ENCODE measurements around the gene SOCS1.

The SOCS1 gene

DNA sequence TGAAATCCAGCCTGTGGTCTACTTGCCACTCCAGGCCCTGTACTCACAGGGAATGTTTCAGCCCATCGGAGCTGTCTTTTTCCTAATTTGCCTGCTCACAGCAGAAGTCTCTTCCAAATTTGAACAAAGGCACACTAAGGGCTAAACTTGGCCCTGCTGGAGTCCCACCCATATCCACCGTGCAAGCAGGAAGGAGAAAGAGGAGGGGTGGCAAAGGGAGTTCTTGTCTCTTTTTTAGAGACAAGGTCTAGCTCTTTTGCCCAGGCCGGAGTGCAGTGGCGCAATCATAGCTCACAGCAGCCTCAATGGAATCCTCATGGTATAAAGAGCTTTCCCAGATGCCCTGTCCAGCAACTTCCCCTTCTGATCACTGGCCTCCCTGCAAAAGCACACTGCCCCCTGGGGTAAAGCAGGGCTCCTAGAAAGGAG, 27.8 kb upstream of the SOCS1 start:
- no peak for DNase-seq

DNA sequence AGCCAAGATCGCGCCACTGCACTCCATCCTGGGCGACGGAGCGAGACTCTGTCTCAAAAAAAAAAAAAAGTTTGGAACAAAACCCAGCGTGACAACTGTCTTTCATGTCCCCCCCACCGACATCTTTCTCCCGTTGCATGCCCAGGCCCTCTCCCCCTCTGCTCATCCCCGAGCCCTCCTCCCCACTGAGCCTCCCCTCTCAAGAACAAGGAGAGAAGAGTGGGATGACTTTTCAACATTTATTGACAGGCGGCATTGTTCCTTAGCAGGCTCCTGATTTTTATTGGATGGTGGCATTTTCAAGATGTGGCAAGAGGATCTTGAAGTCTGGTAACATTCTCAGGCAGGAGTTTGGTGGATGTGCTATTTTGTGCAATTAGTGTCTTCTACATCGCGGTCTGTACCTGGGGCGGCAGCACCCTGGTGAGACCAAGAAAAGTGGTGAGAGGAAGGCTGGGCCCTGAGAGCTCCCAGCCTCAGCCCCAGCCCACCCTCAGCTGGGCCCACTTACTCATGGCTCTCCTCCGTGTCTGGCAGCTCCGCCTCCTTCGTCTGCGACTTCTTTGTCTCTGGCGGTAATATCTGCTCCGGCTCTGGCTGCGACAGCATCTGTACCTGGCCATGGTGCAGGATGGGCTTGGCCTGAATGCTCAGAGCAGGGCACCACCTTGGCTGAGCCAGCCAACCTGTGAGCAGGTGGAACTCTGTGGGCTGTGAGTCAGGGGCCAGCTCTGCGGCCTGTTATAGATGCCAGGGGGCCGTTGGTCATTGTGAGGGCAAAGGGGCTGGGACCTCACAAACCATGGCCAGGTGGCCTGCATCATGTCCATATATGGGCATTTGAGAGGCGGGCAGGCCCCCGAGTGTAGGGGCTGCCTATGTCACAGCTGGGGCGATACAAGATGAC, 24.9 kb upstream of the SOCS1 start, which contains the start of gene PRM1:
Gene PRM1 (minus strand): TSS at position 715 of the 907 bp plus-strand sequence. CDS start 92 bp downstream, at position 623.
- no peak for DNase-seq

DNA sequence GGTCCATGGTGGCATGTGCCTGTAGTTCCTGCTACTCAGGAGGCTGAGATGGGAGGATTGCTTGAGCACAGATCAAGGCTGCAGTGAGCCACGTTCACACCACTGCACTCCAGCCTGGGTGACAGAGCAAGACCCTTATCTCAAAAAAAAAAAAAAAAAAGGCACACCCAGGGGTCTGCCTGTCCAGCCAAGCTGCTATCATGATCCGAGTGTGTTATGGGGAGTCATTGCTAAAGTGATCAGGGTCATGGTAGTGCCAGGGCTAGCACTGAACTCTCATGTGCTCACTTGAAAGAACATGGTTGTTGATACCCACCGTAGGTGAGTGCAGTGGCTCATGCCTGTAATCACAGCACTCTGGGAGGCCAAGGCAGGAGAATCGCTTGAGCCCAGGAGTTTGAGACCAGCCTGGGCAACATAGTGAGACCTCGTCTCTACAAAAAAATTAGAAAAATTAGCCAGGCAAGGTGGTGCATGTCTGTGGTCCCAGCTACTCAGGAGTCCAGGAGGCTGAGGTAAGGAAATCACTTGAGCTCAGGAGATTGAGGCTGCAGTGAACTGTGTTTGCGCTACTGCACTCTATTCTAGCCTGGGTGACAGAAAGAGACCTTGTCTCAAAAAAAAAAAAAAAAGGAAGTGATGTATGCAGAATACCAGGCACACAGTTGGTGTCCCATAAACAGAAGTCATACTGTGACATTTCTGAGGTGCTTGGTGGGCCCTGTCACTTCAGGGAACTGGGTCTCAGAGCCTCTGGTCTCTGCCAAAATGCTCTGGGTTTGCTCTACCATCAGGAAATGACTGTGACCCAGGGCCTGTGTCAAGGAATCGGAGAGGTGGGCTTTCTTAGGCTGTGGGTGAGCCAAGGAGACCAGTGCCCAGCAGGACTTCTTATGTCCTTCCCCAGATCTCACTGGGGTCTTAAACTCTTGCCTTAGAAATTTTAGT, 23.0 kb upstream of the SOCS1 start:
- peak; percentile 20 for DNase-seq

DNA sequence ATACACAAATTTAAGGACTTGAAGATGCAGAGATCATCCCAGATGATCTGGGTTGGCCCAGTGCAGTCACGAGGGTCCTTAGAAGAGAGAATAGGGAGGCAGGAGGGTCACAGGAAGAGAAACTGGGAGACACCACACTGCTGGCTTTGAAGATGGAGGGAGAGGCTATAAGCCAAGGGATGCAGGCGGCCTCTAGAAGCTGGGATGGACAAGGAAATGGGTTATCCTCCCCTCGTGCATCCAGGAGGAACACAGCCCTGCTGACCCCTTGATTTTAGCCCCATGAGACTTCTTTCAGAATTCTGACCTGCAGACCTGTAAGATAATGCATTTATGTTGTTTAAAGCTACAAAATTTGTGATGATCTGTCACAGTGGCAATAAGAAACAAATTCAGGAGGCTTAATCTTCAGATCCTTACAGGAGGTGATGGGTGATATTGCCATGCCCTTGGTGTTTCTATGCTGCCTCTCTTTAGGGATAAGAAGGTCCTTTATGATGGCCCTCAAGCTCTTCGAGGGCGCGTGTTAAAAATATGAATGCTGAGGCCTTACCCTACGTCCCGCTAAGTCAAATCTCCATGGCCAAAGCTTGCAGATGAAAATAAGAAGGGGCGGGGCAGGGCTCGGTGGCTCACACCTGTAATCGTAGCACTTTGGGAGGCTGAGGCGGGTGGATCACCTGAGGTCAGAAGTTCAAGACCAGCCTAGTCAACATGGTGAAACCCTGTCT, 21.8 kb upstream of the SOCS1 start:
- no peak for DNase-seq

DNA sequence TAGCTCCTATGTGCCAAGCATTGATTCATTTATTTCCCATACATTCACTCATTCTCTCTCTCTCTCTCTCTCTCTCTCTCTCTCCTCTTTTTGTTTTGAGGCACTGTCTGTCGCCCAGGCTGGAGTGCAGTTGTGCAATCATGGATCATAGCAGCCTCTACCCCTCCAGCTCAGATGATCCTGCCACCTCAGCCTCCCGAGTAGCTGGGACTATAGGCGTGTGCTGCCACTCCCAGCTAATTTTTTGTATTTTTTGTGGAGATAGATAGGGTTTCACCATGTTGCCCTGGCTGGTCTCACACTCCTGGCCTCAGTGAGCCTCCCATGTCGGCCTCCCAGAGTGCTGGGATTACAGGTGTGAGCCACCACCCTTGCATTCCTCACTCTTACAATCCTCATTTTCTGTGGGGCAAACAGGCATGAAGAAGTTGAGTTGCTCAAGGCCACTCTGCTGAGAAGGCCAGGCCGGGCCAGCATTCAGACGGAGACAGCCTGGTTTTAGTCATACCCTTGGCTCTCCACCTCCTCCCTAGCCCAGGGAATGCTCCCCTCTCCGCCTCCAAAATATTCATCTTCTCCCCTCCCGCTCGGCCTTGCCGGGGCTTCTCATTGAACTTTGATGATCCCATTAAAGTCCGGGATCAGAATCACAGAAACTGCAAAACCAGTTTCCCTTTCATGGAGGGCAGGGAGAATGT, 21.0 kb upstream of the SOCS1 start:
- no peak for DNase-seq

DNA sequence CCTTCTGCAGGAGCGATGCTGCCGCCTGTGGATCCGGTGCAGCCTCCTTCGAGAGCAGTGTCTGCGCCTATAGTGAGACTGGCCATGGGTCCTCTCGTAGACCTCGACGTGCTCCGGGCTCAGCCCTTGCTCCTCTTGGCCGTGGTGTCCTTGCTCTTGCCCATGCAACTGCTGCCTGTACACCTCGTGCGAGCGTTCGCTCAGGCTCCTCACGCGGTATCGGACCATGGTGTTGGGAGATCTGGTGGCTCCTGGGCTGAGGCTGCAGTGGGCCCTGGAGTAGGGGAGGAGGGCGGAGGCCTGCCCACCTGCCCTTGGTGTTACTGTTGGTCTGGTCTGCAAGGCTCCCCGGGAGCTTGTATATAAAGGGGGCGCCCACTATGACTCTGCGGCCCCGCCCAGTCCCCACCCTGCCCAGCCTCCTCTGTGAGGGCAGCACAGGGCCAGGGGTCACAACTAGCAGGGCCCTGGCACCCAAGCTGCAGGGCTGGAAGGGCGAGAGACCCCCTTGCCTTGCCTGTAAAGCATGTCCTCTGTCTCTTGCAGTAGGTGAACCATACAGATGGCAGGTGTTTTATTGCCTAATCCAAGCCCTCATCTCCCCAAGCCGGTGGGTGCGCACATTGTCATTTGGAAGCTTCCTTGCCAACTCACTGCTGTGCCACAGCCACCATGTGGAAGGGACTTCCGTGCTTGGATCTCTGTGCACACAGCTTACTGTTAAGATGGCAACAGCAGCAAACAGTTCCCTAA, 20.3 kb upstream of the SOCS1 start, which contains the start of gene PRM2:
Gene PRM2 (minus strand): TSS at position 338 of the 753 bp plus-strand sequence. CDS start 110 bp downstream, at position 228.
- DNase-seq, result no peak

DNA sequence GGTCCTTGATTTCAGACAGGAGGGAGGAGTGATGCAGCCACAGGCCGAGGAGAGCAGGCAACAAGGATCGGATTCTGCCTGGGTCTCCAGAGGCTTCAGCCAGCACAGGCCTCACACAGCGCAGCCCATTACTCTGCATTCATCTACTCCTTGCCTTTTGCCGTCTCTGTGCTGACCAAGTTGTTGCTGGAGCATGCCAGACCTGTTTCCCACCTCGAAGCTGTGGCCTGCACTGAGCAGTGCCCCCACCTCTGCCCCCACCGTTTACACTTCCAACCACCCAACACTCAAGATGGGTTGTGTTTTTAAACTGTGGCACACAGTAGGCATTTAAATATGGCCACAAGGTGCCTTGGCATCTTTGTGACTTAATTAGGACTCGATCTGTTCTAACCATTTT, 19.0 kb upstream of the SOCS1 start:
- no peak for DNase-seq

DNA sequence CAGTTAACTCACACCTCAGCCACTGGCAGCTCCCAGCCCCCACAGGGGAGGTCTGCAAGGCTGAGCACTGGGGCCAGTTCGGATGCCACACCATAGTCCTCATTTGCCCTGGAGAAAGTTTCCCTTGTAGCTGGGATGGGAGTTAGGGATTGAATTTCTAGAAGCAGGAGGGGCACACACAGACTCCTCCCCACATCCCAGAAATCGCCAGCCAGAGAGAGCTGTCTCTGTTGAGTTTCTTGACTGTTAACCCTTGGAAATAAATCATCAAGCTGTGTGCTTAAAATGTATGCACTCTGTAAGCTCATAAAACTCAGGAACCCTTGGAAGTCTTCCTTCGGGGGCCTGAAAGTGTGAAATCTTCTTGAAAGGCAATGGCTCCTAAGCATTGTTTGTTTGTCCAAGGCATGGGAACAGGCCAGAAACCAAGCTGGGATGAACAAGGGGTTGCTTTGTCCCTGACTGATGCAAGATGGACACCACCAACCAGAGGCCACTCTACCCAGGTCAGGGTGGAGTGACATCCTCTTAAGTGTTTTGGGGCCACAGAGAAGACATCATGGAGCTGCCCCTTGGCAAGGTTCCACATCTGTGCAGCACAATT, 17.8 kb upstream of the SOCS1 start:
- no peak for DNase-seq

DNA sequence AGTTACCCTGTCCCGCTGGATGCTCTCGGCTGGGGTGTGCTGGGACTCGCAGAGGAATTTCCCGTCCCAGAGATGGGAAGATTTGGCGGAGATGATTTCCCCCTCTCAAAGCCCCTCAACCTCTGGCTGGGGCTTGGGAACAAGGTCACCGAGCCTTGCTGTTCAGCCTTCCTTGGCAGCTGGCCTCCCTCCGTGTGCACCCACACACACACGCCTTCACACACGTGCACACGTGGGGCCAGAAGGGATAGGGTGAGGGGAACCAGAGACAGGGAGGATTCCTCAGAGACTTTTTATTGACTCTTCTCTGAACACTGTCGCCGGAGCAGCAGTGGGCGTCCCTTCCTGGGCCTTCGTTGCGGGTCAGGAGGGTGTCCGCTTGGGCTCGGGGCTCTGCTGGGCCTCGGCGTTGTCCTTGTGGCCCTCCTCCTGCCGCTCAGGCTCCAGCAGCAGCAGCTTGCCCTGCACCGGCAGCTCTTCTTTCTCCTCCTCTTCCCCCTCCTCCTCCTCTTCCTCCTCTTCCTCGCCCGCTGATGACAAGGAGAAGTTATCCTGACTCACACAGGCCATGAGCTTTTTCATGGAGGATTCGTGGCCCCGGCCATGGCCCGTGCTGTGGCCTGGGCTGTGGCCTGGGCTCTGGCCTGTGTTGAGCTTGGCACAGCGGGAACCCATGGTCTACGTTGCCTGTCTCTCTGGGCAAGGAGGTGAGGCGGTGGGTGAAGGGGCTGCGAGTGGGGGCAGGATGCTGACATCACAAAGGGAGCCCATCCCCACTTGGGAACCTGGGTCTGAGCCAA, 17.1 kb upstream of the SOCS1 start, which contains the start of gene PRM3:
Gene PRM3 (minus strand): TSS at position 709 of the 800 bp plus-strand sequence. CDS start 34 bp downstream, at position 675.
- DNase-seq, result no peak

DNA sequence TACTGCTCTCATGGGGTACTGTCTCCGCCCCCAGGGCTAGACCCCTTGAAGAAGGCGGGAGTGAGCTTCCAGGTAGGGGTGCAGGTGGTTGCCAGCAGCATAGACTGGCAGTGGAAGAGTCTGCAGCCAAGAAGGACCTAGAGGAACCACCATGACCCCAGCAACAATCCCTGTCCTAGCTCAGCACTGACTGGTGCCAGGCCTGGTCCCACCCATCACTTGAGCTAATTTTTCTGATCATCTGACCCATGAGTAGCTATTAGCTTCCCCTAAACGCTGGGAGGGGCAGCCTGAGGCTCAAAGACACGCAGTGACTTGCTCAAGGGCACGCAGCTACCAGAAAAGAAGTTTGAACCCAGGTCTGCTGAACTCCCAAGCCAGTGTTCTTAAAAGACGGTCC, 16.5 kb upstream of the SOCS1 start:
- DNase-seq, result no peak

DNA sequence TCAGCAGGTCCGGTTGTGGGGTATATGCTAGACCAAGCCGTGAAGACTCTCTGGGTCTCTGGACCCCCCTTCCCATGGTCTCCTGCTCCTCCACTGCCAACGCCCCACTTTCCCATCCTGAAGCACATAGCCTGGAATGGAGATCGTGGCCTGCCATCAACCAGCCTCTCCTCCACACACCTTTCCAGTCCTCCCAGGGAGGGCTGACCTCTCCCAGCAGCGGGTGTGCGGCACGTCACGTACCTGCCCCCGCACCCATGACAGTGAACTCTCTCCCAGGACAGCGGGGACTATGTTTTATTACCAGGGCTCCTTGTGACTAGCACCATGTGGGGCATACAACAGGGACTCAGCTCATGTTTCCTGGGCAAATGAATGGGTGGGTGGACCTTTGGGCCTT, 15.6 kb upstream of the SOCS1 start:
- DNase-seq, result no peak

DNA sequence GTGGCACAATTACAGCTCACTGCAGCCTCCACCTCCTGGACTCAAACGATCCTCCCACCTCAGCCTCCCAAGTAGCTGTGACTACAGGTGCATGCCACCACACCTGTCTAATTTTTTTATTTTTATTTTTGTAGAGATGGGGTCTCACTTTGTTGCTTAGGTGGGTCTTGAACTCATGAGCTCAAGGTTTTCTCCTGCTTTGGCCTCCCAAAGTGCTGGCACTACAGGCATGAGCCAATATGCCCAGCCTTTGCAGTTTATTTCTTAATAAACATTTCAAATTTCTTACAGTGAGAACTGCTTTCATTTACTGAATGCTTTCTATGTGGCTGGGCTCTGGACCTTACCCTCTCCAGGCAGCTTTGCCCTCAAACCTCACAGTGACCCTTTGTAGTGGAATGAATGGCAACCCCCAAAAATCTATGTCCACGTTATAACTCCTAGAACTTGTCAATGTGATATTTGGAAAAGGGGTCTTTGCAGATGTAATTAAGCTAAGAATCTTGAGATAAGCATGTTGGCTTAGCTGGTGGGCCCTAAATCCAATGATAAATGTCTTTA, 14.7 kb upstream of the SOCS1 start:
- no peak for DNase-seq

DNA sequence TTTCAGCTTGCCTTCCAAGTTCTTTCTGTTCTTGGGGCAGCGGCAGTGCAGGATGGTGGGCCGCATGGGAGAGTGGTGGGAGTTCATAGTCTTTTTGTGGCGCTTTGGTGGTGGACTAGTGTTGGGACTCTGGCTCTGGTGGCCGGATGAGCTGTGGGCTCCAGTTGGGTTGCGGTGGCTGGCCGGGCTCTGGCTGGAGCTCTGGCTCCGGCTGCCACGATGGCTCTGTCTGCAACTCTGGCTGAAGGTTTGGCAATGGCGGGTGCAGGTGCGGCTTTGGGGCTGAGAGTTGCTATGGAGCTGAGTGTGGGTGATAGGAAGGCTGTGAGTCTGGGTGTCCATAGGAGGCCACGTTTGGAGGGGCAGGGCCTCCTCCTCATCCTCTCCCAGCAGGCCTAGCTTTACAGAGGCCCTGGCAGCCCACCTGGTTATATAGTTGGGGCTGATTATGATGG, 12.9 kb upstream of the SOCS1 start, which contains the start of gene TNP2:
Gene TNP2 (minus strand): TSS at position 405 of the 455 bp plus-strand sequence. CDS start 63 bp downstream, at position 342.
- DNase-seq, result no peak

DNA sequence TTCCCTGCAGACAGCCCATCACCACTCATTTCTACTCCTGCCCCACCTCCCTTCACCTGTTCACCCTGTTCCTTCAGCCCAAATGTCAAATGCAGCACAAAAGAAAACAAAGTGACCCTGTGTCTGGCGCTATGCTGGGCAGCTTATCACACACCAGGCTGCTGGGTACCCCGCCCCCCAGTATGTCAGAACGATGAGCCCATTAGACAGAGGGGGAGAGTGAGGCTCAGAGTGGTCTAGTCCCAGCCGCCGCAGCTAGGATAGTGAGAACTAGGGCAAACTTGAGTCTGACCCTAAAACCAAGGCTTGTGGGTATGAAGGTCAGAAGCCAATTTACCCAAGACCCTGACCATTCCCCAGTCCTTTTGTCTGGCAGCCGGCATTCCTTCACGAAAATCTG, 9.1 kb upstream of the SOCS1 start:
- no peak for DNase-seq

DNA sequence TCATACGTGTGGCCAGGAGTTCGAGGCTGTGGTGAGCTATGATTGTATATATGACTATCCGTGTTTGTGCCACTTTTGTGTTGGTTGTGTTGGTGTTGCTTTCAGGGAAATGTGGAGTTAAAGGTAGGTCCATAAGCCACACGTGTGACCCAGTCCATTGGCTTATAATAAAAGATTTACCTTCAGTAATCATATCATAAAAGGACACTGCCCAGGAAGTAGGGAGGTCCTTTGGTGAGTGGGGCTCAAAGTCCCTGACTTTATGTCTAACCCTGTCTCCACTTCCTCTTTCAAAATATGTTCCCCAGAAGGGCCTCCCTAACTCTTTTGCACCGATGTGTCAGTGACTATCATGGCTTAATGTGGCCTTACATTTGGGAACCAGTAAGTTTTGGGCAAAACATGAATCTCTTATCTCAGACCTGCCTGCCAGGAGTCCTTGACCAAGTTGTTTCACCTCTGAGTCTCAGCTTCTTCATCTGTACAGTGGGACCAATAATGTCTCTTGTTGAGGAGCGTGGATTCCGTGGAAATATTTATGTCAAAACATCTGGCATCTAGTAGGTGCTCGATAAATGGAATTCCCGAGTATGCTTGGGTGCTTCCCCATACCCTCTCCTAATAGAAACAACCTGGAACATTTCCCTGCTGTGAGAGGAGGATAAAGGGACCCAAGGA, 8.3 kb upstream of the SOCS1 start:
- peak; percentile 18 for DNase-seq

DNA sequence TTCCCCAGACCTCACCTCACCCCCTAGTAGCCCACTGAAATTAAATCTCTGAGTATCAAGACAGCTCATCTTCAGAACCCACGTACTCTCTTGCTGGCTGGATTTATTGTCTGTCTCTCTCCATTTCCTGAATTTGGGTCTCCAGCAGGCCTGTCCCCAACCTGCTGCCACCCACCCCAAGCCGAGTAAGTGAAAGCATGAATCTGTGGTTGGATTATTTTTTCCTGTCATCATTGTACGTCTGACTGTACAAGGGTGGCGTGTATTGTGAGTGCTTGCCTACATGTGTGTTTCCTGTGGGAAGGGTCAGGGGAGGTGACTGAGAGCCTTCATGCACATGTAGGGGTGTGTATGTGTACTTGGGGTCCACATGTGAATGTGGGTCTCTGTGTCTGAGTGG, 7.7 kb upstream of the SOCS1 start:
- DNase-seq, result no peak

DNA sequence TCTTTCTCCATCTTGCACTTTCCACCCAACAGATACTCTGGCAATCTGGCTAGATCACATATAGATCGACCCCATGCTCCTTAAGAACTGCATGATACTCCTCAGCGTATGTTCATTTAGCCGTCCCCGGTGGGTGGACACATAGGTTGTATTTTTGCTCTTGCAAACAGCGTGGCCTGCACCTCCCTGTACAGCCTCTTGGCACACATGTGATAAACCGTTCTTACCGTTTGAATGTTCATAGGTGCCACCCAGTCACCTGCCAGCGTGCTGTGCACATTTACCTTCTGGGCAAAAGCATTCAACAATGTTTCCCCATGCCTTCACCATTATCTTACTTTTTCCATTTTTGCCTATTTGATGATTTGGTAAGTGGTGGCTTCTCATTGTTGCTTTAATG, 6.9 kb upstream of the SOCS1 start:
- DNase-seq, result no peak

DNA sequence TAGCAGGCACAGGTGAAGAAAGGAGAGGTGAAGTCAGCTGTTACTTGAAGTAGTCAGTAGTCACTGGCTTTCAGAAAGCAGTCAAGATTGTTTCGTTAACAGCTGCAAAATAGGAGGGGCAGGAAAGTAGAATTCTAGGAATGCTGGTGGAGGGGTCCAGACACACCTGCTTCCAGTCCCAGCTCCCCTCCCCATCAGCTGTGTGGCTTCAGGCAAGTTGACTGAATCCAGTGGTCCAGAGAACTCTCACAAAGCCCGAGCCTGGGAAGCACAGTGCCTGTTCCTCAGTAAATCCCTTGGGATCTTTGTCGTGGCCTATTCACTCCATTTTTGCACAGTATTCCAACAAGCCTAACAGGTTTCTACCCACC, 4.6 kb upstream of the SOCS1 start:
- DNase-seq, result no peak
